DND-41 (cell line): ENCODE data around the gene MIS18BP1.

Experiments used
- ATAC-seq: fragments of 200-7000 bp; cut with Tn5 transposase; 3 replicates; pipeline ENCODE4 v1.9.1; 2021; ENCODE audit warnings: low read depth; ENCODE audit not compliant: insufficient read depth
- DNase-seq: peaks from one replicate; pipeline ENCODE4 v3.0.0-alpha.2; 2020
- H2AFZ ChIP-seq: 2 replicates; pipeline ENCODE4 v1.6.0; 2012; ENCODE audit warnings: low read depth, low read length
- H3K27ac ChIP-seq: 2 replicates; pipeline ENCODE4 v1.5.1; 2012; ENCODE audit warnings: low read length, inconsistent platforms
- H3K27me3 ChIP-seq: fragments of 200-600 bp; sonication (generic); 2 replicates; pipeline ENCODE4 v1.6.0; 2012; ENCODE audit warnings: low read length, mild to moderate bottlenecking, inconsistent platforms; ENCODE audit not compliant: insufficient read depth, poor library complexity
- H3K36me3 ChIP-seq: 2 replicates; pipeline ENCODE4 v1.5.1; 2012; ENCODE audit warnings: low read length, inconsistent platforms; ENCODE audit not compliant: insufficient read depth
- H3K4me1 ChIP-seq: 2 replicates; pipeline ENCODE4 v1.5.1; 2012; ENCODE audit warnings: mild to moderate bottlenecking, low read length; ENCODE audit not compliant: insufficient read depth
- H3K4me2 ChIP-seq: 2 replicates; pipeline ENCODE4 v1.6.0; 2012; ENCODE audit warnings: mild to moderate bottlenecking, moderate library complexity, low read length, inconsistent platforms; ENCODE audit not compliant: insufficient read depth
- H3K4me3 ChIP-seq, 2 experiments: fragments of 200-600 bp in 1 of 2; shearing (Covaris generic) in 1 of 2; 2 replicates each; pipeline ENCODE4 v1.5.1; 2012 to 2016; ENCODE audit warnings: inconsistent platforms in 2 of 2, low read length in 2 of 2, mild to moderate bottlenecking in 2 of 2, low read depth in 1 of 2, moderate library complexity in 1 of 2
- H3K79me2 ChIP-seq: 2 replicates; pipeline ENCODE4 v1.6.0; 2012; ENCODE audit warnings: low read length, inconsistent platforms; ENCODE audit not compliant: insufficient read depth
- H3K9ac ChIP-seq: 2 replicates; pipeline ENCODE4 v1.6.0; 2012; ENCODE audit warnings: low read depth, mild to moderate bottlenecking, inconsistent platforms, low read length, moderate library complexity
- H3K9me3 ChIP-seq: 2 replicates; pipeline ENCODE4 v1.5.1; 2012; ENCODE audit warnings: low read length, moderate library complexity, mild to moderate bottlenecking, inconsistent platforms; ENCODE audit not compliant: insufficient read depth, severe bottlenecking
- H4K20me1 ChIP-seq: 2 replicates; pipeline ENCODE4 v1.6.0; 2012; ENCODE audit warnings: low read length; ENCODE audit not compliant: insufficient read depth
- CTCF ChIP-seq: IDR thresholded peaks from 2 replicates; pipeline ENCODE4 v1.5.1; 2012; ENCODE audit warnings: borderline replicate concordance, low read length, moderate library complexity, mild to moderate bottlenecking; ENCODE audit not compliant: poor library complexity, severe bottlenecking; ENCODE audit errors: extremely low read depth
- EZH2 ChIP-seq: IDR thresholded peaks from 3 replicates; pipeline ENCODE4 v1.6.1; 2012; ENCODE audit warnings: borderline replicate concordance, low read depth, mild to moderate bottlenecking, moderate library complexity, low read length, inconsistent platforms; ENCODE audit not compliant: severe bottlenecking

MIS18BP1 gene

GRCh38 chr14:45211295-45211694 lies 41.7 kb downstream of the MIS18BP1 start:
- H3K79me2 ChIP-seq, result no peaks in the 10 kb centered on the region
- H3K4me1 ChIP-seq, result no peaks in the 10 kb centered on the region
- H4K20me1 ChIP-seq, result no peaks in the 10 kb centered on the region
- ATAC-seq (no peak), DNase-seq (no peak)
- H3K36me3 ChIP-seq, result peaks cover 93% of the 10 kb centered on the region
- H2AFZ ChIP-seq, result no peak overlapping the region
- no peaks in the 10 kb centered on the region for H3K27me3 ChIP-seq
- H3K9ac ChIP-seq, result no peak overlapping the region
- H3K9me3 ChIP-seq, result no peaks in the 10 kb centered on the region
- no peak overlapping the region for H3K27ac ChIP-seq
- no peak overlapping the region for H3K4me2 ChIP-seq
- no peak overlapping the region for H3K4me3 ChIP-seq
- no peak for TF ChIP-seq EZH2
- TF ChIP-seq CTCF, result no peak

DNA sequence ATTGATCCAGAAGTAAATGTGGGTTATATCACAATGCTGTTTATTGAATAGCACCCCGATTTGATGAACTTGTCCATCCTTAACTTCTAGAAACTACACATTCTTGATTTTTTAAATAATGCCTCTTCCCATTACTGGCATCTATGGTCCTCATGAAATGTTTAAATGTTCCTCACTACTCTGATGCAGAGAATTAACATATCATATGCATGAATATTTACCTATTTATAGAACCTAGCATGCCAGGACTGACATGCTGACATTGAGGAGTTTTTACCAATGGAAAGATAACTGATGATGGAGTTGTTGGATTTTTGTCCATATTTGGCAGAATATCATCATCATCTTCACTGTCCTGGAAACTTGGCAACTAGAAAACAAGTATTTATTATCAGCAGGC lies 42.8 kb downstream of the MIS18BP1 start:
- no peak for DNase-seq
- Histone ChIP-seq H4K20me1 (no peaks in the 10 kb centered on the region), H3K9me3 (no peaks in the 10 kb centered on the region), H3K4me1 (no peaks in the 10 kb centered on the region), H2AFZ (no peak overlapping the region), H3K27me3 (no peaks in the 10 kb centered on the region), H3K9ac (no peak overlapping the region), H3K4me2 (no peak overlapping the region), H3K36me3 (peaks cover 94% of the 10 kb centered on the region), H3K79me2 (no peaks in the 10 kb centered on the region), H3K4me3 (no peak overlapping the region), H3K27ac (no peak overlapping the region)
- TF ChIP-seq CTCF, result no peak
- no peak for TF ChIP-seq EZH2
- ATAC-seq, result no peak

GRCh38 chr14:45204241-45204640 lies 48.8 kb downstream of the MIS18BP1 start:
- Histone ChIP-seq H4K20me1 (no peaks in the 10 kb centered on the region), H3K27ac (no peak overlapping the region)
- ATAC-seq, result no peak

More at GRCh38 chr14:45204241-45204640, 48.8 kb downstream of the MIS18BP1 start:
- H3K9ac ChIP-seq, result no peak overlapping the region
- no peak for DNase-seq
- no peak for TF ChIP-seq CTCF
- TF ChIP-seq EZH2, result no peak
- no peaks in the 10 kb centered on the region for H3K27me3 ChIP-seq
- H3K79me2 ChIP-seq, result no peaks in the 10 kb centered on the region
- no peaks in the 10 kb centered on the region for H3K4me1 ChIP-seq
- H3K9me3 ChIP-seq, result no peaks in the 10 kb centered on the region
- no peak overlapping the region for H3K4me2 ChIP-seq
- H3K36me3 ChIP-seq, result peaks cover 82% of the 10 kb centered on the region
- no peak overlapping the region for H2AFZ ChIP-seq
- H3K4me3 ChIP-seq, result no peak overlapping the region
